DOHH2 (cell line): Measurements from ENCODE around the gene SEPTIN2.

Experiments
- EZH2phosphoT487 ChIP-seq: fragments of 200-600 bp; sonication (generic); IDR thresholded peaks from 2 replicates; pipeline ENCODE4 v1.6.1; 2017; ENCODE audit warnings: borderline replicate concordance, mild to moderate bottlenecking, antibody characterized with exemption, low read length, moderate library complexity, mixed read lengths
- TF ChIP-seq, protein P1 (sequence below): fragments of 200-600 bp; sonication (generic); IDR thresholded peaks from one replicate; pipeline ENCODE4 v1.5.1; 2014; ENCODE audit warnings: antibody characterized with exemption, mild to moderate bottlenecking, low read depth, low read length; ENCODE audit not compliant: poor library complexity, severe bottlenecking

DNA sequence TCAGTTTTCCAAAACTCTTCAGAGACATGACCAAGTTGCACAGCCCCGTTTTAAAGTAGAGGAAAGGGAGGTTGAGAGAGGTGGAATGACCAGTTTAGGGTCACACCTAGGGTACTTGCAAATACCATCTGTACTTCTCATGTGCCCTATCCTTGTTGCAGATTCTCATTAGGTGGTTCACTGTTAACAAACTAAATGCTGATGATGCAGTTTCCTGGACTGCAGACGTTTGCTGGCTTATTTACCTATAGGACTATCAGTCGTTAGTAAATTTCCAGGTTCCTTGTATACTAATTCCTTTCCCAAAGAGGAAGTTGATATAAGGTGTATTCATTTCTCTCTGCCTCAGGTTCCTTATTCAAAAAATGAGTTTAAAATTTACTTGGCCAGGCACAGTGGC is 41.8 kb downstream of the SEPTIN2 start:
- TF ChIP-seq, protein P1, sequence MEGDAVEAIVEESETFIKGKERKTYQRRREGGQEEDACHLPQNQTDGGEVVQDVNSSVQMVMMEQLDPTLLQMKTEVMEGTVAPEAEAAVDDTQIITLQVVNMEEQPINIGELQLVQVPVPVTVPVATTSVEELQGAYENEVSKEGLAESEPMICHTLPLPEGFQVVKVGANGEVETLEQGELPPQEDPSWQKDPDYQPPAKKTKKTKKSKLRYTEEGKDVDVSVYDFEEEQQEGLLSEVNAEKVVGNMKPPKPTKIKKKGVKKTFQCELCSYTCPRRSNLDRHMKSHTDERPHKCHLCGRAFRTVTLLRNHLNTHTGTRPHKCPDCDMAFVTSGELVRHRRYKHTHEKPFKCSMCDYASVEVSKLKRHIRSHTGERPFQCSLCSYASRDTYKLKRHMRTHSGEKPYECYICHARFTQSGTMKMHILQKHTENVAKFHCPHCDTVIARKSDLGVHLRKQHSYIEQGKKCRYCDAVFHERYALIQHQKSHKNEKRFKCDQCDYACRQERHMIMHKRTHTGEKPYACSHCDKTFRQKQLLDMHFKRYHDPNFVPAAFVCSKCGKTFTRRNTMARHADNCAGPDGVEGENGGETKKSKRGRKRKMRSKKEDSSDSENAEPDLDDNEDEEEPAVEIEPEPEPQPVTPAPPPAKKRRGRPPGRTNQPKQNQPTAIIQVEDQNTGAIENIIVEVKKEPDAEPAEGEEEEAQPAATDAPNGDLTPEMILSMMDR = no peak
- no peak for TF ChIP-seq EZH2phosphoT487
